ENCODE results near the gene HIP1R.
A peak's percentile ranks its signal among the peaks of the same experiment; 100 is the strongest.

The HIP1R gene

DNA sequence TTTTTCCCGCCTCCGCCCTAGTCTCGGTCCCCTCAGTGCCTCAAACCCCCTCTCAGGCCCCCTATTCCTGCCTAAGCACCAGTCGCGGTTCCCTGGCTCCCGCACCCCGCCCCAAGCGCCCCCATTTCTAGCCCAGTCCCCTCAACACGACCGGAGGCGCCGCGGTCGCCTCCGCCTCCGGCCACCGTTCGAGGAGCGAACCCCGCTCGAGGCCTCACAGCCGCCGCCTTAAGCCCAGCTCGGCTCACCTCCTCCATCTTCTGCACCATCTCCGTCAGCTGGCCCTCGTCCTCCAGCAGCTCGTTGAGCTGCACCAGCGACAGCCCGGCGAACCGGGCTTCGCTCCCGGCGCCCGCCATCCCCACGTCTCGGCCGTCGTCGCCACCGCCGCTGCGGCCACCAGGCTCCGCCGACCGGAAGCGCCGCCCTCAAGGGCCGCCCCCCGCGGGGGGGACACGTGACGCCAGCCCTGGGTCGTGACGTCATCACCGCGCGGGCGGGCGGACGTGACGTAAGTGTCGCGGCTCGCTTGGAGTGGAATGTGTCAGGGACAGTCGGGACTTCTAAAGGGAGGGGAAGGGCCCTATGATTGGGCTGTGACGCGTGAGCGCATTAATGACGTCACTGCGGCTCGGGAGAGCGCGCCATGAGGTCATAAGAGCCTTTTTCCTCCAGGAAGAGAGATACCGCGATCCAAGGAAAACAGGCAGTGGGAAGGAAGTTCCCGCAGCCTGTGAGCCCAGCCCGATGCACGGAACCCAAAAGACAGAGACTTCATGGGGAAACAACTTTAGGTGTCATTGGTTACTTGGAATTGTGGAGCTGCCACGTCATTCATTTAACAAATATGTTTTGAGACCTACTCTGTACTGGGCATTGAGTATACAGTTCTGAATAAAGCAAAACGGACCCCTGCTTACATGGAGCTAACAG lies 60.7 kb downstream of the HIP1R start, which contains the start of gene VPS37B:
VPS37B (minus strand) TSS at position 421 of the 933 bp plus-strand sequence; CDS start at position 359, 62 bp downstream.
- Histone ChIP-seq H2AFZ (ENCODE audit: low read length) (no peak within 1 kb of the TSS), H3K9ac (ENCODE audit: low read length) (peak within 1 kb of the TSS; percentile 100), H3K4me1 (ENCODE audit: low read length) (peaks cover 30% of the 10 kb centered on the region), H3K4me3 (ENCODE audit: low read length) (peak within 1 kb of the TSS; percentile 83), H3K9me2 (replicated peaks; ENCODE audit: insufficient read depth, low read length) (no peaks in the 10 kb centered on the region), H3K27me3 (replicated peaks; ENCODE audit: insufficient read depth, low read length) (no peaks in the 10 kb centered on the region), H3K9me3 (replicated peaks; ENCODE audit: insufficient read depth, low read length) (no peaks in the 10 kb centered on the region), H3K4me2 (ENCODE audit: low read depth, low read length) (peak within 1 kb of the TSS; percentile 92), H4K20me1 (ENCODE audit: insufficient read depth, low read length) (no peaks in the 10 kb centered on the region; the same call in 1 of the 2 replicates), H3K27ac (ENCODE audit: low read length) (peak within 1 kb of the TSS; percentile 98), H3K79me2 (ENCODE audit: low read length) (peaks cover 63% of the 10 kb centered on the region), H3F3A (ENCODE audit: insufficient read depth, low read length) (peaks cover 61% of the 10 kb centered on the region), H3K36me3 (replicated peaks; ENCODE audit: insufficient read depth, low read length) (no peaks in the 10 kb centered on the region)
- DNase-seq: peak; percentile 61
- TF ChIP-seq, protein P1, sequence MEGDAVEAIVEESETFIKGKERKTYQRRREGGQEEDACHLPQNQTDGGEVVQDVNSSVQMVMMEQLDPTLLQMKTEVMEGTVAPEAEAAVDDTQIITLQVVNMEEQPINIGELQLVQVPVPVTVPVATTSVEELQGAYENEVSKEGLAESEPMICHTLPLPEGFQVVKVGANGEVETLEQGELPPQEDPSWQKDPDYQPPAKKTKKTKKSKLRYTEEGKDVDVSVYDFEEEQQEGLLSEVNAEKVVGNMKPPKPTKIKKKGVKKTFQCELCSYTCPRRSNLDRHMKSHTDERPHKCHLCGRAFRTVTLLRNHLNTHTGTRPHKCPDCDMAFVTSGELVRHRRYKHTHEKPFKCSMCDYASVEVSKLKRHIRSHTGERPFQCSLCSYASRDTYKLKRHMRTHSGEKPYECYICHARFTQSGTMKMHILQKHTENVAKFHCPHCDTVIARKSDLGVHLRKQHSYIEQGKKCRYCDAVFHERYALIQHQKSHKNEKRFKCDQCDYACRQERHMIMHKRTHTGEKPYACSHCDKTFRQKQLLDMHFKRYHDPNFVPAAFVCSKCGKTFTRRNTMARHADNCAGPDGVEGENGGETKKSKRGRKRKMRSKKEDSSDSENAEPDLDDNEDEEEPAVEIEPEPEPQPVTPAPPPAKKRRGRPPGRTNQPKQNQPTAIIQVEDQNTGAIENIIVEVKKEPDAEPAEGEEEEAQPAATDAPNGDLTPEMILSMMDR (IDR thresholded peaks at IDR 0.05; ENCODE audit: low read length): no peak
- TF ChIP-seq EZH2 (optimal IDR thresholded peaks at IDR 0.05; ENCODE audit: low read depth, low read length) (no peak), EZH2phosphoT487 (IDR thresholded peaks at IDR 0.05; ENCODE audit: low read length) (no peak)

DNA sequence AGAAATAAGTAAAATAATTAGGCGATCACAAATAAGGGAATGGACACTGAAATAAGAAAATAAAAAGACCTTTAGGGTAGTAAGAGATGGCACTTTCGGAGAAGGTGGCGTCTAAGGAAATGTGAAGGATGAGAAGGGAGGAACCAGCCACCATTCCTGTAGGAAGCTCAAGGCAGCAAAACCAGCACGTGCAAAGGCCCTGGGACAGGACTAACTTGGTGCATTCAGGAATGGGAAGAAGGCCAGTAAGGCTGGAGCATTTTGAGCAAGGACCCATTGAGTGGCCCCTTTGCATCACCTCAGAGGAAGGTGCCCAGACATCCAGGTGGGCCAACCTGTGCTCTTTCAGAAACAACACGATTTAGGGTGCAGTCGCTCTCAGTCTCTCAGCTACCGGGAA lies 61.4 kb downstream of the HIP1R start:
- no peak overlapping the region for H3K9ac ChIP-seq (ENCODE audit: low read length)
- peak overlapping the region; percentile 98; the same call in 1 of the 2 replicates for H3K27ac ChIP-seq (ENCODE audit: low read length)
- H4K20me1 ChIP-seq (ENCODE audit: insufficient read depth, low read length): no peaks in the 10 kb centered on the region
- no peaks in the 10 kb centered on the region for H3K36me3 ChIP-seq (replicated peaks; ENCODE audit: insufficient read depth, low read length)
- peak overlapping the region; percentile 92; the same call in 1 of the 2 replicates for H3K4me2 ChIP-seq (ENCODE audit: low read depth, low read length)
- H3K4me1 ChIP-seq (ENCODE audit: low read length): peaks cover 24% of the 10 kb centered on the region
- DNase-seq: no peak
- no peak overlapping the region for H2AFZ ChIP-seq (ENCODE audit: low read length)
- no peak for TF ChIP-seq EZH2 (optimal IDR thresholded peaks at IDR 0.05; ENCODE audit: low read depth, low read length)
- TF ChIP-seq, protein P1 (IDR thresholded peaks at IDR 0.05; ENCODE audit: low read length): no peak
- TF ChIP-seq EZH2phosphoT487 (IDR thresholded peaks at IDR 0.05; ENCODE audit: low read length): no peak
- no peaks in the 10 kb centered on the region for H3K9me2 ChIP-seq (replicated peaks; ENCODE audit: insufficient read depth, low read length)
- no peaks in the 10 kb centered on the region for H3K27me3 ChIP-seq (replicated peaks; ENCODE audit: insufficient read depth, low read length)
- H3K4me3 ChIP-seq (ENCODE audit: low read length): no peak overlapping the region
- H3K9me3 ChIP-seq (replicated peaks; ENCODE audit: insufficient read depth, low read length): no peaks in the 10 kb centered on the region
- H3K79me2 ChIP-seq (ENCODE audit: low read length): peaks cover 56% of the 10 kb centered on the region
- peaks cover 60% of the 10 kb centered on the region for H3F3A ChIP-seq (ENCODE audit: insufficient read depth, low read length)

DNA sequence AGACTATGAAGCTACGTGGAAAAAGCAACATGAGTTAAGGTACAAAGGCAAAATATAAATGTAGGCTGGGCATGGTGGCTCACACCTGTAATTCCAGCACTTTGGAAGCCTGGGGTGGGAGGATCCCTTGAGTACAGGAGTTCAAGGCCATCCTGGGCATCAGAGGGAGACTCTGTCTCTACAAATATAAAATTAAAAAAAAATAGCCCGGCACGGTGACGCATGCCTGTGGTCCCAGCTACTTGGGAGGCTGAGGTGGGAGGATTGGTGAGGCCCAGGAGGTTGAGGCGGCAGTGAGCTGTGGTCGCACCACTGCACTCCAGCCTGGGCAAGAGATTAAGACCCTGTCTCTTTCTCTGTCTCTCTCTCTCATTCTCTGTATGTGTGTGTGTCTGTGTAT lies 64.6 kb downstream of the HIP1R start:
- Histone ChIP-seq H3K4me3 (ENCODE audit: low read length) (no peak overlapping the region), H2AFZ (ENCODE audit: low read length) (no peak overlapping the region), H3K4me1 (ENCODE audit: low read length) (peaks cover 33% of the 10 kb centered on the region), H3K79me2 (ENCODE audit: low read length) (peaks cover 24% of the 10 kb centered on the region), H3K9ac (ENCODE audit: low read length) (no peak overlapping the region), H3F3A (ENCODE audit: insufficient read depth, low read length) (peaks cover 37% of the 10 kb centered on the region), H3K27me3 (replicated peaks; ENCODE audit: insufficient read depth, low read length) (no peaks in the 10 kb centered on the region), H4K20me1 (ENCODE audit: insufficient read depth, low read length) (no peaks in the 10 kb centered on the region), H3K36me3 (replicated peaks; ENCODE audit: insufficient read depth, low read length) (no peaks in the 10 kb centered on the region), H3K9me3 (replicated peaks; ENCODE audit: insufficient read depth, low read length) (no peaks in the 10 kb centered on the region), H3K4me2 (ENCODE audit: low read depth, low read length) (peak overlapping the region; percentile 15; the same call in 1 of the 2 replicates), H3K27ac (ENCODE audit: low read length) (peak overlapping the region; percentile 99; the same call in 1 of the 2 replicates), H3K9me2 (replicated peaks; ENCODE audit: insufficient read depth, low read length) (no peaks in the 10 kb centered on the region)
- TF ChIP-seq, protein P1 (IDR thresholded peaks at IDR 0.05; ENCODE audit: low read length): no peak
- TF ChIP-seq EZH2phosphoT487 (IDR thresholded peaks at IDR 0.05; ENCODE audit: low read length) (no peak), EZH2 (optimal IDR thresholded peaks at IDR 0.05; ENCODE audit: low read depth, low read length) (no peak)
- DNase-seq: no peak
